ENCODE results near the gene METTL13.

Gene METTL13

DNA sequence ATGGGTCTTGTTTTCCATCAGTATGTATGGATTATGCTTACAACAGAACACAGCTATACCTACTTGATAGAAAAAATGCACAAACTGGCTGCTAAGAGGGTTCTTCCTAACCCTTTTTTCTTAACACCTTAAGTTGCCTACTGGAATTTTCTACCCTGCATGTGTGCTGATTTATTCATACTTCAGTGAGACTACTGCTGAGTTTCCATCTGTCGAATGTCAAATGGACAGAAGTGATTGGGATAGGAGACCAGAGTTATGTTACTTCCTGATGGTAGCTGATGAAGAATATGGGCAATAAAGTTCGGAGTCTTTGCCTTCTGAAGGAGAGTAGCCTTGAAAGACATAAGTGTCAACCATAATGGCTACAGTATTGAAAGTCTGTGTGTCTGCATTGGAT is 53.4 kb downstream of the METTL13 start:
- Histone ChIP-seq H3K23ac (ENCODE audit: low read depth, low read length, poor library complexity) (no peak overlapping the region), H3K4me2 (ENCODE audit: insufficient read depth, low read length, poor library complexity, severe bottlenecking) (no peak overlapping the region), H3K79me1 (ENCODE audit: low read depth, low read length) (no peaks in the 10 kb centered on the region), H2BK120ac (ENCODE audit: low read depth, low read length) (no peak overlapping the region), H3K4me3 (ENCODE audit: low read length in 2 of 2) (no peak overlapping the region), H4K91ac (ENCODE audit: low read depth, low read length, poor library complexity) (no peak overlapping the region), H3K27ac (replicated peaks; ENCODE audit: low read length) (no peak overlapping the region), H3K4ac (ENCODE audit: low read length) (no peak overlapping the region), H3K36me3 (replicated peaks in 1 of 2; ENCODE audit: control insufficient read depth in 2 of 2, insufficient read depth in 2 of 2, low read length in 2 of 2) (no peaks in the 10 kb centered on the region), H3K9ac (ENCODE audit: low read depth, low read length, poor library complexity) (no peak overlapping the region), H2AK5ac (ENCODE audit: low read depth, low read length) (no peak overlapping the region), H4K8ac (ENCODE audit: low read depth, low read length) (no peak overlapping the region), H3K27me3 (ENCODE audit: control insufficient read depth in 3 of 3, insufficient read depth in 3 of 3, low read depth in 1 of 3, low read length in 3 of 3) (peaks cover 0 to 8% (median 0%) of the 10 kb centered on the region in 3 experiments), H3K4me1 (ENCODE audit: control insufficient read depth in 2 of 2, insufficient read depth in 1 of 2, low read depth in 1 of 2, low read length in 2 of 2) (no peaks in the 10 kb centered on the region), H2BK12ac (ENCODE audit: low read length) (no peak overlapping the region), H2AFZ (ENCODE audit: low read length) (no peak overlapping the region), H3K18ac (ENCODE audit: low read length) (no peak overlapping the region), H2BK5ac (ENCODE audit: low read length) (no peak overlapping the region), H3K9me3 (replicated peaks in 1 of 2; ENCODE audit: control insufficient read depth in 2 of 2, insufficient read depth in 1 of 2, low read depth in 1 of 2, low read length in 2 of 2) (peaks cover 0 to 3% of the 10 kb centered on the region in 2 donors), H2BK15ac (ENCODE audit: low read length) (no peak overlapping the region), H3K14ac (ENCODE audit: low read length) (no peak overlapping the region)
- WGBS, 2 donors (ENCODE audit: extremely low coverage in 2 of 2, insufficient read length in 2 of 2, insufficient replicate concordance in 1 of 2) = no CpG with 5 or more reads among the region's 2 CpGs
- DNase-seq (ENCODE audit: low spot score) = no peak

GRCh38 chr1:171835891-171836290 is 54.4 kb downstream of the METTL13 start:
- H2BK120ac ChIP-seq (ENCODE audit: low read depth, low read length) = no peak overlapping the region

GRCh38 chr1:171841050-171841910 is 59.8 kb downstream of the METTL13 start, which contains the start of gene DNM3:
Gene DNM3 (plus strand): TSS chr1:171841498. CDS start chr1:171841657, 159 bp downstream.
- Histone ChIP-seq H4K8ac (ENCODE audit: low read depth, low read length) (no peak within 1 kb of the TSS), H3K27ac (replicated peaks; ENCODE audit: low read length) (no peak within 1 kb of the TSS), H2BK5ac (ENCODE audit: low read length) (no peak within 1 kb of the TSS), H2AK5ac (ENCODE audit: low read depth, low read length) (no peak within 1 kb of the TSS), H3K4me1 (ENCODE audit: control insufficient read depth in 2 of 2, insufficient read depth in 1 of 2, low read depth in 1 of 2, low read length in 2 of 2) (peaks cover 0 to 3% of the 10 kb centered on the region in 2 donors), H2BK12ac (ENCODE audit: low read length) (peak within 1 kb of the TSS; percentile 52), H3K36me3 (replicated peaks in 1 of 2; ENCODE audit: control insufficient read depth in 2 of 2, insufficient read depth in 2 of 2, low read length in 2 of 2) (no peaks in the 10 kb centered on the region), H3K9ac (ENCODE audit: low read depth, low read length, poor library complexity) (peak within 1 kb of the TSS; percentile 92), H2BK120ac (ENCODE audit: low read depth, low read length) (no peak within 1 kb of the TSS), H2BK15ac (ENCODE audit: low read length) (no peak within 1 kb of the TSS), H3K23ac (ENCODE audit: low read depth, low read length, poor library complexity) (peak within 1 kb of the TSS; percentile 90), H4K91ac (ENCODE audit: low read depth, low read length, poor library complexity) (no peak within 1 kb of the TSS), H3K27me3 (ENCODE audit: control insufficient read depth in 3 of 3, insufficient read depth in 3 of 3, low read depth in 1 of 3, low read length in 3 of 3) (peaks cover 0 to 50% (median 7%) of the 10 kb centered on the region in 3 experiments), H3K4me3 (ENCODE audit: low read length in 2 of 2) (peak within 1 kb of the TSS; percentile 67 to 97), H3K79me1 (ENCODE audit: low read depth, low read length) (no peaks in the 10 kb centered on the region), H3K4me2 (ENCODE audit: insufficient read depth, low read length, poor library complexity, severe bottlenecking) (peak within 1 kb of the TSS; percentile 90), H3K9me3 (replicated peaks in 1 of 2; ENCODE audit: control insufficient read depth in 2 of 2, insufficient read depth in 1 of 2, low read depth in 1 of 2, low read length in 2 of 2) (peaks cover 0 to 3% of the 10 kb centered on the region in 2 donors), H3K4ac (ENCODE audit: low read length) (no peak within 1 kb of the TSS), H2AFZ (ENCODE audit: low read length) (peak within 1 kb of the TSS; percentile 100), H3K18ac (ENCODE audit: low read length) (peak within 1 kb of the TSS; percentile 79), H3K14ac (ENCODE audit: low read length) (no peak within 1 kb of the TSS)
- no CpG with 5 or more reads among the region's 85 CpGs for WGBS, 2 donors (ENCODE audit: extremely low coverage in 2 of 2, insufficient read length in 2 of 2, insufficient replicate concordance in 1 of 2)
- peak; percentile 87 for DNase-seq (ENCODE audit: low spot score)

More at GRCh38 chr1:171835891-171836290, 54.4 kb downstream of the METTL13 start:
- DNase-seq (ENCODE audit: low spot score) = no peak
- Histone ChIP-seq H4K8ac (ENCODE audit: low read depth, low read length) (no peak overlapping the region), H2AK5ac (ENCODE audit: low read depth, low read length) (no peak overlapping the region), H3K4me2 (ENCODE audit: insufficient read depth, low read length, poor library complexity, severe bottlenecking) (no peak overlapping the region), H3K4me3 (ENCODE audit: low read length in 2 of 2) (no peak overlapping the region), H2BK12ac (ENCODE audit: low read length) (no peak overlapping the region), H3K4ac (ENCODE audit: low read length) (no peak overlapping the region), H3K79me1 (ENCODE audit: low read depth, low read length) (no peaks in the 10 kb centered on the region), H3K9me3 (replicated peaks in 1 of 2; ENCODE audit: control insufficient read depth in 2 of 2, insufficient read depth in 1 of 2, low read depth in 1 of 2, low read length in 2 of 2) (peaks cover 0 to 3% of the 10 kb centered on the region in 2 donors), H2AFZ (ENCODE audit: low read length) (no peak overlapping the region), H3K27ac (replicated peaks; ENCODE audit: low read length) (no peak overlapping the region), H3K9ac (ENCODE audit: low read depth, low read length, poor library complexity) (no peak overlapping the region), H3K36me3 (replicated peaks in 1 of 2; ENCODE audit: control insufficient read depth in 2 of 2, insufficient read depth in 2 of 2, low read length in 2 of 2) (no peaks in the 10 kb centered on the region), H4K91ac (ENCODE audit: low read depth, low read length, poor library complexity) (no peak overlapping the region), H2BK15ac (ENCODE audit: low read length) (no peak overlapping the region), H3K14ac (ENCODE audit: low read length) (no peak overlapping the region), H3K23ac (ENCODE audit: low read depth, low read length, poor library complexity) (no peak overlapping the region), H3K18ac (ENCODE audit: low read length) (no peak overlapping the region), H3K27me3 (ENCODE audit: control insufficient read depth in 3 of 3, insufficient read depth in 3 of 3, low read depth in 1 of 3, low read length in 3 of 3) (peaks cover 0 to 18% (median 4%) of the 10 kb centered on the region in 3 experiments), H2BK5ac (ENCODE audit: low read length) (no peak overlapping the region), H3K4me1 (ENCODE audit: control insufficient read depth in 2 of 2, insufficient read depth in 1 of 2, low read depth in 1 of 2, low read length in 2 of 2) (peaks cover 0 to 2% of the 10 kb centered on the region in 2 donors)

- peak overlapping the region; percentile 90 for H3K4me2 ChIP-seq (ENCODE audit: insufficient read depth, low read length, poor library complexity, severe bottlenecking)
- peak overlapping the region; percentile 79 for H3K18ac ChIP-seq (ENCODE audit: low read length)
- peak overlapping the region; percentile 67 to 97 for H3K4me3 ChIP-seq (ENCODE audit: low read length in 2 of 2)
- H3K23ac ChIP-seq (ENCODE audit: low read depth, low read length, poor library complexity) = peak overlapping the region; percentile 80
- H3K9ac ChIP-seq (ENCODE audit: low read depth, low read length, poor library complexity) = peak overlapping the region; percentile 92
- peaks cover 0 to 3% of the 10 kb centered on the region in 2 donors for H3K9me3 ChIP-seq (replicated peaks in 1 of 2; ENCODE audit: control insufficient read depth in 2 of 2, insufficient read depth in 1 of 2, low read depth in 1 of 2, low read length in 2 of 2)
- H3K79me1 ChIP-seq (ENCODE audit: low read depth, low read length) = no peaks in the 10 kb centered on the region
- H3K36me3 ChIP-seq (replicated peaks in 1 of 2; ENCODE audit: control insufficient read depth in 2 of 2, insufficient read depth in 2 of 2, low read length in 2 of 2) = no peaks in the 10 kb centered on the region
- peaks cover 0 to 50% (median 7%) of the 10 kb centered on the region in 3 experiments for H3K27me3 ChIP-seq (ENCODE audit: control insufficient read depth in 3 of 3, insufficient read depth in 3 of 3, low read depth in 1 of 3, low read length in 3 of 3)
- no peak overlapping the region for H2AK5ac ChIP-seq (ENCODE audit: low read depth, low read length)
- peak; percentile 29 for DNase-seq (ENCODE audit: low spot score)
- H3K14ac ChIP-seq (ENCODE audit: low read length) = no peak overlapping the region
- no peak overlapping the region for H4K8ac ChIP-seq (ENCODE audit: low read depth, low read length)
- no peak overlapping the region for H3K4ac ChIP-seq (ENCODE audit: low read length)
- H2AFZ ChIP-seq (ENCODE audit: low read length) = peak overlapping the region; percentile 100
- H2BK5ac ChIP-seq (ENCODE audit: low read length) = no peak overlapping the region
- no peak overlapping the region for H3K27ac ChIP-seq (replicated peaks; ENCODE audit: low read length)
- H2BK120ac ChIP-seq (ENCODE audit: low read depth, low read length) = no peak overlapping the region
- H2BK12ac ChIP-seq (ENCODE audit: low read length) = peak overlapping the region; percentile 10
- no peak overlapping the region for H4K91ac ChIP-seq (ENCODE audit: low read depth, low read length, poor library complexity)
- H2BK15ac ChIP-seq (ENCODE audit: low read length) = no peak overlapping the region
- WGBS, 2 donors (ENCODE audit: extremely low coverage in 2 of 2, insufficient read length in 2 of 2, insufficient replicate concordance in 1 of 2) = no CpG with 5 or more reads among the region's 40 CpGs
- H3K4me1 ChIP-seq (ENCODE audit: control insufficient read depth in 2 of 2, insufficient read depth in 1 of 2, low read depth in 1 of 2, low read length in 2 of 2) = peaks cover 0 to 3% of the 10 kb centered on the region in 2 donors
These were observed 60.7 kb downstream of the METTL13 start for GRCh38 chr1:171841931-171842761.
